Raji (cell line): ENCODE results near the gene UGGT1.

Source experiments
- POLR2A ChIP-seq: IDR thresholded peaks from 2 replicates; pipeline ENCODE4 v1.6.1; 2011; ENCODE audit warnings: low read depth, low read length, control low read depth; ENCODE audit not compliant: insufficient read depth

The UGGT1 gene

GRCh38 chr2:128178650-128179460 lies 87.9 kb downstream of the UGGT1 start:
- no peak for TF ChIP-seq POLR2A

- no peak for TF ChIP-seq POLR2A
These were observed 88.4 kb downstream of the UGGT1 start for GRCh38 chr2:128179461-128179755.

GRCh38 chr2:128180031-128180430 lies 89.0 kb downstream of the UGGT1 start:
- no peak for TF ChIP-seq POLR2A

- TF ChIP-seq POLR2A, result no peak
These were observed 94.6 kb downstream of the UGGT1 start for GRCh38 chr2:128185576-128185975.

- no peak for TF ChIP-seq POLR2A
These were observed 96.1 kb downstream of the UGGT1 start for GRCh38 chr2:128187032-128187654.

- no peak for TF ChIP-seq POLR2A
These were observed 104.5 kb downstream of the UGGT1 start for GRCh38 chr2:128195435-128195984.

GRCh38 chr2:128196026-128196425 lies 105.0 kb downstream of the UGGT1 start:
- TF ChIP-seq POLR2A, result no peak

- TF ChIP-seq POLR2A, result no peak
These were observed 105.5 kb downstream of the UGGT1 start for GRCh38 chr2:128196471-128196931.

- no peak for TF ChIP-seq POLR2A
These were observed 106.1 kb downstream of the UGGT1 start for GRCh38 chr2:128197059-128197458.

GRCh38 chr2:128198656-128199055 lies 107.7 kb downstream of the UGGT1 start:
- TF ChIP-seq POLR2A, result no peak

- no peak for TF ChIP-seq POLR2A
These were observed 108.1 kb downstream of the UGGT1 start for GRCh38 chr2:128199141-128199540.

- TF ChIP-seq POLR2A, result no peak
These were observed 111.8 kb downstream of the UGGT1 start for GRCh38 chr2:128202791-128203190.

- no peak for TF ChIP-seq POLR2A
These were observed 115.2 kb downstream of the UGGT1 start for GRCh38 chr2:128206245-128206644.

GRCh38 chr2:128208023-128208422 lies 117.0 kb downstream of the UGGT1 start:
- TF ChIP-seq POLR2A, result no peak

- TF ChIP-seq POLR2A, result no peak
These were observed 123.3 kb downstream of the UGGT1 start for GRCh38 chr2:128214251-128214650.

- no peak for TF ChIP-seq POLR2A
These were observed 124.0 kb downstream of the UGGT1 start for GRCh38 chr2:128214866-128215460.
